Liver (tissue), 3 donors: Measurements from ENCODE around the gene SPACDR.

Experiments
- FOXA2 ChIP-seq: IDR thresholded peaks from 2 replicates; pipeline ENCODE4 v1.6.1; 2016; ENCODE audit warnings: antibody characterized with exemption
- GABPA ChIP-seq, 2 donors: IDR thresholded peaks in 1 of 2; conservative IDR thresholded peaks in 1 of 2; 2 replicates each; pipeline ENCODE4 v1.6.1; 2016; ENCODE audit warnings: antibody characterized with exemption in 2 of 2, mild to moderate bottlenecking in 1 of 2, moderate library complexity in 1 of 2
- HNF4G ChIP-seq: IDR thresholded peaks from 2 replicates; pipeline ENCODE4 v1.6.1; 2016; ENCODE audit warnings: antibody characterized with exemption
- JUND ChIP-seq, 2 donors: IDR thresholded peaks; 2 replicates each; pipeline ENCODE4 v1.6.1; 2016; ENCODE audit warnings: antibody characterized with exemption in 2 of 2
- RAD21 ChIP-seq, 2 donors: IDR thresholded peaks; 2 replicates each; pipeline ENCODE4 v1.6.1; 2016; ENCODE audit warnings: antibody characterized with exemption in 2 of 2, mild to moderate bottlenecking in 2 of 2
- SP1 ChIP-seq: IDR thresholded peaks from 2 replicates; pipeline ENCODE4 v1.6.1; 2018; ENCODE audit warnings: antibody characterized with exemption, mild to moderate bottlenecking
- TAF1 ChIP-seq: conservative IDR thresholded peaks from 2 replicates; pipeline ENCODE4 v1.6.1; 2016; ENCODE audit warnings: antibody characterized with exemption, mild to moderate bottlenecking
- YY1 ChIP-seq: IDR thresholded peaks from 2 replicates; pipeline ENCODE4 v1.6.1; 2016; ENCODE audit warnings: antibody characterized with exemption, mild to moderate bottlenecking
- TF ChIP-seq, protein P1 (sequence below): fragments of 150-350 bp; IDR thresholded peaks from 2 replicates; pipeline ENCODE4 v1.5.1; 2017; ENCODE audit warnings: improper control_type of control experiment, low read depth, low read length; ENCODE audit not compliant: missing input control
- TF ChIP-seq, protein P2 (sequence below): IDR thresholded peaks from 2 replicates; pipeline ENCODE4 v1.6.1; 2016; ENCODE audit warnings: antibody characterized with exemption
- TF ChIP-seq, protein P3 (sequence below): IDR thresholded peaks from 2 replicates; pipeline ENCODE4 v1.6.1; 2016; ENCODE audit warnings: antibody characterized with exemption, mild to moderate bottlenecking
- TF ChIP-seq, protein P4 (sequence below): IDR thresholded peaks from 2 replicates; pipeline ENCODE4 v1.6.1; 2016; ENCODE audit warnings: antibody characterized with exemption
- TF ChIP-seq, protein P5 (sequence below): IDR thresholded peaks from 2 replicates; pipeline ENCODE4 v1.6.1; 2016; ENCODE audit warnings: antibody characterized with exemption
- donor health status: healthy.
- donor health status: healthy.

DNA sequence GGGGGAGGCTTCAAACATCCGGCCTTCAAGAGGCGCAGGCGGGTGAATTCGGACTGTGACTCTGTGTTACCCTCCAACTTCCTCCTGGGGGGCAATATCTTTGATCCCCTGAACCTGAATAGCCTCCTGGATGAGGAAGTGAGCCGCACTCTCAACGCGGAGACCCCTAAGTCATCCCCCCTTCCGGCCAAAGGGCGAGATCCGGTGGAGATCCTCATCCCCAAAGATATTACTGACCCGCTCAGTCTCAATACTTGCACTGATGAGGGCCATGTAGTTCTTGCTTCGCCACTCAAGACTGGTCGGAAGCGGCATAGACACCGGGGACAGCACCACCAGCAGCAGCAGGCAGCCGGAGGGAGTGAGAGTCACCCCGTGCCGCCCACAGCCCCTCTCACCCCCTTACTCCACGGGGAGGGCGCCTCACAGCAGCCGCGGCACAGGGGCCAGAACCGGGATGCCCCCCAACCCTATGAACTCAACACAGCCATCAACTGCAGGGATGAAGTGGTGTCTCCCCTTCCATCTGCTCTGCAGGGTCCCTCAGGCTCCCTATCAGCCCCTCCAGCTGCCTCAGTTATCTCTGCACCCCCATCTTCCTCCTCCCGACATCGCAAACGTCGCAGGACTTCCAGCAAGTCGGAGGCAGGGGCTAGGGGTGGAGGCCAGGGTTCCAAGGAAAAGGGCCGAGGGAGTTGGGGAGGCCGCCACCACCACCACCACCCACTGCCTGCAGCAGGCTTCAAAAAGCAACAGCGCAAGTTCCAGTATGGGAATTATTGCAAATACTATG is 33.4 kb downstream of the SPACDR start:
- TF ChIP-seq, protein P1, sequence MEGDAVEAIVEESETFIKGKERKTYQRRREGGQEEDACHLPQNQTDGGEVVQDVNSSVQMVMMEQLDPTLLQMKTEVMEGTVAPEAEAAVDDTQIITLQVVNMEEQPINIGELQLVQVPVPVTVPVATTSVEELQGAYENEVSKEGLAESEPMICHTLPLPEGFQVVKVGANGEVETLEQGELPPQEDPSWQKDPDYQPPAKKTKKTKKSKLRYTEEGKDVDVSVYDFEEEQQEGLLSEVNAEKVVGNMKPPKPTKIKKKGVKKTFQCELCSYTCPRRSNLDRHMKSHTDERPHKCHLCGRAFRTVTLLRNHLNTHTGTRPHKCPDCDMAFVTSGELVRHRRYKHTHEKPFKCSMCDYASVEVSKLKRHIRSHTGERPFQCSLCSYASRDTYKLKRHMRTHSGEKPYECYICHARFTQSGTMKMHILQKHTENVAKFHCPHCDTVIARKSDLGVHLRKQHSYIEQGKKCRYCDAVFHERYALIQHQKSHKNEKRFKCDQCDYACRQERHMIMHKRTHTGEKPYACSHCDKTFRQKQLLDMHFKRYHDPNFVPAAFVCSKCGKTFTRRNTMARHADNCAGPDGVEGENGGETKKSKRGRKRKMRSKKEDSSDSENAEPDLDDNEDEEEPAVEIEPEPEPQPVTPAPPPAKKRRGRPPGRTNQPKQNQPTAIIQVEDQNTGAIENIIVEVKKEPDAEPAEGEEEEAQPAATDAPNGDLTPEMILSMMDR: no peak
- no peak for TF ChIP-seq TAF1
- no peak for TF ChIP-seq FOXA2
- TF ChIP-seq, protein P2, sequence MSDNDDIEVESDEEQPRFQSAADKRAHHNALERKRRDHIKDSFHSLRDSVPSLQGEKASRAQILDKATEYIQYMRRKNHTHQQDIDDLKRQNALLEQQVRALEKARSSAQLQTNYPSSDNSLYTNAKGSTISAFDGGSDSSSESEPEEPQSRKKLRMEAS: no peak
- TF ChIP-seq, protein P3, sequence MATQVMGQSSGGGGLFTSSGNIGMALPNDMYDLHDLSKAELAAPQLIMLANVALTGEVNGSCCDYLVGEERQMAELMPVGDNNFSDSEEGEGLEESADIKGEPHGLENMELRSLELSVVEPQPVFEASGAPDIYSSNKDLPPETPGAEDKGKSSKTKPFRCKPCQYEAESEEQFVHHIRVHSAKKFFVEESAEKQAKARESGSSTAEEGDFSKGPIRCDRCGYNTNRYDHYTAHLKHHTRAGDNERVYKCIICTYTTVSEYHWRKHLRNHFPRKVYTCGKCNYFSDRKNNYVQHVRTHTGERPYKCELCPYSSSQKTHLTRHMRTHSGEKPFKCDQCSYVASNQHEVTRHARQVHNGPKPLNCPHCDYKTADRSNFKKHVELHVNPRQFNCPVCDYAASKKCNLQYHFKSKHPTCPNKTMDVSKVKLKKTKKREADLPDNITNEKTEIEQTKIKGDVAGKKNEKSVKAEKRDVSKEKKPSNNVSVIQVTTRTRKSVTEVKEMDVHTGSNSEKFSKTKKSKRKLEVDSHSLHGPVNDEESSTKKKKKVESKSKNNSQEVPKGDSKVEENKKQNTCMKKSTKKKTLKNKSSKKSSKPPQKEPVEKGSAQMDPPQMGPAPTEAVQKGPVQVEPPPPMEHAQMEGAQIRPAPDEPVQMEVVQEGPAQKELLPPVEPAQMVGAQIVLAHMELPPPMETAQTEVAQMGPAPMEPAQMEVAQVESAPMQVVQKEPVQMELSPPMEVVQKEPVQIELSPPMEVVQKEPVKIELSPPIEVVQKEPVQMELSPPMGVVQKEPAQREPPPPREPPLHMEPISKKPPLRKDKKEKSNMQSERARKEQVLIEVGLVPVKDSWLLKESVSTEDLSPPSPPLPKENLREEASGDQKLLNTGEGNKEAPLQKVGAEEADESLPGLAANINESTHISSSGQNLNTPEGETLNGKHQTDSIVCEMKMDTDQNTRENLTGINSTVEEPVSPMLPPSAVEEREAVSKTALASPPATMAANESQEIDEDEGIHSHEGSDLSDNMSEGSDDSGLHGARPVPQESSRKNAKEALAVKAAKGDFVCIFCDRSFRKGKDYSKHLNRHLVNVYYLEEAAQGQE: no peak
- TF ChIP-seq RAD21 (IDR thresholded peaks at IDR 0.05): no peak
- TF ChIP-seq, protein P4, sequence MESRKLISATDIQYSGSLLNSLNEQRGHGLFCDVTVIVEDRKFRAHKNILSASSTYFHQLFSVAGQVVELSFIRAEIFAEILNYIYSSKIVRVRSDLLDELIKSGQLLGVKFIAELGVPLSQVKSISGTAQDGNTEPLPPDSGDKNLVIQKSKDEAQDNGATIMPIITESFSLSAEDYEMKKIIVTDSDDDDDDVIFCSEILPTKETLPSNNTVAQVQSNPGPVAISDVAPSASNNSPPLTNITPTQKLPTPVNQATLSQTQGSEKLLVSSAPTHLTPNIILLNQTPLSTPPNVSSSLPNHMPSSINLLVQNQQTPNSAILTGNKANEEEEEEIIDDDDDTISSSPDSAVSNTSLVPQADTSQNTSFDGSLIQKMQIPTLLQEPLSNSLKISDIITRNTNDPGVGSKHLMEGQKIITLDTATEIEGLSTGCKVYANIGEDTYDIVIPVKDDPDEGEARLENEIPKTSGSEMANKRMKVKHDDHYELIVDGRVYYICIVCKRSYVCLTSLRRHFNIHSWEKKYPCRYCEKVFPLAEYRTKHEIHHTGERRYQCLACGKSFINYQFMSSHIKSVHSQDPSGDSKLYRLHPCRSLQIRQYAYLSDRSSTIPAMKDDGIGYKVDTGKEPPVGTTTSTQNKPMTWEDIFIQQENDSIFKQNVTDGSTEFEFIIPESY: no peak
- no peak for TF ChIP-seq SP1
- no peak for TF ChIP-seq YY1
- no peak for TF ChIP-seq GABPA (IDR thresholded peaks at IDR 0.05 in 1 of 2, conservative IDR thresholded peaks at IDR 0.05 in 1 of 2)
- TF ChIP-seq, protein P5, sequence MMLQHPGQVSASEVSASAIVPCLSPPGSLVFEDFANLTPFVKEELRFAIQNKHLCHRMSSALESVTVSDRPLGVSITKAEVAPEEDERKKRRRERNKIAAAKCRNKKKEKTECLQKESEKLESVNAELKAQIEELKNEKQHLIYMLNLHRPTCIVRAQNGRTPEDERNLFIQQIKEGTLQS: no peak
- TF ChIP-seq HNF4G: no peak
- TF ChIP-seq JUND (IDR thresholded peaks at IDR 0.05): no peak
